Kidney (tissue), 14 donors: ENCODE data around the gene SLC41A2. TPM values are rescaled to one million over a fixed set of nuclear protein-coding genes. Genes with fewer than 3 reads are reported as not detected.

Experiments
- DNase-seq, 5 donors: peaks; one replicate each; pipeline ENCODE4 v3.0.0-alpha.2; 2013 to 2020
- FAIRE-seq: peaks from 2 replicates; lab custom pipeline; 2012; peaks lifted over from hg19 to GRCh38; lab: Jason Lieb, UNC
- H3K27ac ChIP-seq, 2 donors: one replicate each; pipeline ENCODE4 v1.7.0; 2013; ENCODE audit warnings: low read depth in 2 of 2, low read length in 2 of 2, inconsistent platforms in 1 of 2
- H3K27me3 ChIP-seq: one replicate; pipeline ENCODE4 v1.7.1; 2013; ENCODE audit warnings: low read length, inconsistent platforms; ENCODE audit not compliant: control insufficient read depth, insufficient read depth
- H3K36me3 ChIP-seq, 3 donors: one replicate each; pipeline versions ENCODE4 v1.7.0 to v1.7.1; 2013; ENCODE audit warnings: low read length in 3 of 3, control low read depth in 1 of 3, inconsistent platforms in 1 of 3; ENCODE audit not compliant: insufficient read depth in 3 of 3, control insufficient read depth in 2 of 3
- H3K4me1 ChIP-seq, 3 donors: one replicate each; pipeline versions ENCODE4 v1.7.0 to v1.7.1; 2013; ENCODE audit warnings: low read length in 3 of 3, inconsistent platforms in 1 of 3, low read depth in 1 of 3; ENCODE audit not compliant: control insufficient read depth in 2 of 3, insufficient read depth in 2 of 3
- H3K4me3 ChIP-seq, 3 donors: one replicate each; pipeline versions ENCODE4 v1.7.0 to v1.8.1; 2013; ENCODE audit warnings: low read length in 3 of 3, control low read depth in 1 of 3, inconsistent platforms in 1 of 3
- H3K9ac ChIP-seq, 3 donors: one replicate each; pipeline versions ENCODE4 v1.7.0 to v1.7.1; 2013; ENCODE audit warnings: low read length in 3 of 3, control low read depth in 1 of 3, inconsistent platforms in 1 of 3
- H3K9me3 ChIP-seq, 3 donors: one replicate each; pipeline versions ENCODE4 v1.7.0 to v1.7.1; 2013; ENCODE audit warnings: low read length in 3 of 3, control low read depth in 1 of 3, inconsistent platforms in 1 of 3; ENCODE audit not compliant: control insufficient read depth in 2 of 3, insufficient read depth in 1 of 3
- CTCF ChIP-seq: IDR thresholded peaks from 3 replicates; pipeline ENCODE4 v1.5.1; 2012; ENCODE audit warnings: mild to moderate bottlenecking, moderate library complexity, borderline replicate concordance; ENCODE audit not compliant: insufficient read depth; ENCODE audit errors: extremely low read depth
- intact Hi-C: fragments of 100-400 bp; cut with DNase I; formaldehyde crosslinking; loops from one replicate; pipeline ENCODE4 v1.11.1; 2022
- polyA plus RNA-seq: library from polyadenylated mRNA; stranded (reverse); fragments of 350-450 nt; fragmentation: Illumina TruSeq; extraction: RNeasy Lipid Tissue Mini Kit (QIAGEN cat#74804); gene quantifications from one replicate; pipeline ENCODE4 v1.2.3, GENCODE V29; 2014; ENCODE audit warnings: low read depth, low replicate concordance; ENCODE audit not compliant: insufficient read depth
- total RNA-seq: library from RNA; stranded (reverse); fragmentation: NEBNext Ultra II Directional; extraction: Animal tissue kit (Norgen Biotek cat#: 25700); gene quantifications from one replicate; pipeline ENCODE4 v1.2.1, GENCODE V29; 2021
- donor health status: control.
- donor health status: control.
- donor health status: control.
- donor health status: control.
- donor health status: control.
- donor health status: DM: yes; HTN: yes; CAD: no.
- donor health status: Normal renal cell carcinoma (clear cell type).

The SLC41A2 gene
- total and polyA plus RNA-seq, 2 donors from 2014 or later, result 3.2 to 27.6 TPM

GRCh38 chr12:104991565-104992128, 33.6 kb upstream of the SLC41A2 start:
- no peak for DNase-seq
- Histone ChIP-seq H3K9me3 (no peaks in the 10 kb centered on the region), H3K4me1 (peaks cover 0 to 8% (median 3%) of the 10 kb centered on the region in 3 donors), H3K27ac (no peak overlapping the region), H3K27me3 (no peaks in the 10 kb centered on the region), H3K4me3 (no peak overlapping the region), H3K36me3 (peaks cover 7 to 10% (median 10%) of the 10 kb centered on the region in 3 donors), H3K9ac (no peak overlapping the region)
- no peak for TF ChIP-seq CTCF
- intact Hi-C loops, result no loop called here
- no peak for FAIRE-seq

- no peak overlapping the region for H3K4me3 ChIP-seq
- DNase-seq (no peak), FAIRE-seq (no peak)
- TF ChIP-seq CTCF, result no peak
- H3K9me3 ChIP-seq, result no peaks in the 10 kb centered on the region
- H3K4me1 ChIP-seq, result peaks cover 0 to 8% (median 3%) of the 10 kb centered on the region in 3 donors
- intact Hi-C loops, result no loop called here
- peaks cover 5 to 10% (median 10%) of the 10 kb centered on the region in 3 donors for H3K36me3 ChIP-seq
- H3K27ac ChIP-seq, result no peak overlapping the region
- no peaks in the 10 kb centered on the region for H3K27me3 ChIP-seq
- H3K9ac ChIP-seq, result no peak overlapping the region
These were observed 32.9 kb upstream of the SLC41A2 start for GRCh38 chr12:104990950-104991349.

- Histone ChIP-seq H3K36me3 (peaks cover 0 to 3% (median 1%) of the 10 kb centered on the region in 3 donors), H3K9me3 (no peaks in the 10 kb centered on the region), H3K27me3 (no peaks in the 10 kb centered on the region), H3K9ac (peak within 1 kb of the TSS in 2 of 3 donors; percentile 43 to 67), H3K4me3 (peak within 1 kb of the TSS; percentile 56 to 74 (median 69)), H3K4me1 (peaks cover 0 to 8% (median 3%) of the 10 kb centered on the region in 3 donors), H3K27ac (no peak within 1 kb of the TSS)
- FAIRE-seq, result no peak
- no peak for TF ChIP-seq CTCF
- peak; percentile 95 to 97 (median 96) for DNase-seq
- intact Hi-C loops, result no loop called here
These were observed 28.2 kb upstream of the SLC41A2 start, which contains the start of gene NOPCHAP1 for GRCh38 chr12:104986022-104986941. Gene NOPCHAP1 (plus strand): TSS chr12:104986316. CDS start chr12:104986353, 37 bp downstream.
